HepG2 (cell line): ENCODE results near the gene NRL. TPM values are rescaled to one million over a fixed set of nuclear protein-coding genes. Genes with fewer than 3 reads are reported as not detected.

Source experiments
- ATF7 ChIP-seq, 2 experiments: fragments of 450-650 bp in 1 of 2; sonication (generic) in 1 of 2; formaldehyde crosslinking in 1 of 2; IDR thresholded peaks; 2 replicates each; pipeline versions ENCODE4 v1.4.0 to v1.6.1; 2016 to 2020; ENCODE audit warnings: antibody characterized with exemption in 1 of 2, mild to moderate bottlenecking in 1 of 2, missing genetic modification reagents in 1 of 2
- GLMP ChIP-seq: sonication (generic); formaldehyde crosslinking; IDR thresholded peaks from 2 replicates; pipeline ENCODE4 v1.9.0; 2021; ENCODE audit warnings: missing genetic modification reagents, mild to moderate bottlenecking, borderline replicate concordance
- HNF1A ChIP-seq, 2 experiments: sonication (generic) in 1 of 2; formaldehyde crosslinking in 1 of 2; IDR thresholded peaks; 2 replicates each; pipeline versions ENCODE4 v1.4.0 to v1.6.1; 2016 to 2020; ENCODE audit warnings: borderline replicate concordance in 1 of 2, low read depth in 1 of 2, mild to moderate bottlenecking in 1 of 2, missing genetic modification reagents in 1 of 2
- NR0B2 ChIP-seq: sonication (generic); formaldehyde crosslinking; IDR thresholded peaks from 2 replicates; pipeline ENCODE4 v1.4.0; 2020; ENCODE audit warnings: mild to moderate bottlenecking, missing genetic modification reagents
- RERE ChIP-seq: IDR thresholded peaks from 2 replicates; pipeline ENCODE4 v1.6.1; 2016; ENCODE audit warnings: low read depth, missing genetic modification reagents, missing compliant biosample characterization
- SKI ChIP-seq: fragments of 450-650 bp; IDR thresholded peaks from one replicate; pipeline ENCODE4 v1.6.1; 2018; ENCODE audit warnings: mild to moderate bottlenecking; ENCODE audit not compliant: partially characterized antibody
- SRSF4 ChIP-seq: fragments of 200-400 bp; formaldehyde crosslinking; IDR thresholded peaks from one replicate; pipeline ENCODE4 v1.6.1; 2018; ENCODE audit warnings: mild to moderate bottlenecking, low read depth, low read length, moderate library complexity; ENCODE audit not compliant: poor library complexity, severe bottlenecking
- TEAD2 ChIP-seq: sonication (generic); formaldehyde crosslinking; IDR thresholded peaks from 2 replicates; pipeline ENCODE4 v1.9.0; 2021; ENCODE audit warnings: missing genetic modification reagents
- YEATS2 ChIP-seq: sonication (generic); formaldehyde crosslinking; IDR thresholded peaks from 2 replicates; pipeline ENCODE4 v1.4.0; 2020; ENCODE audit warnings: missing genetic modification reagents, borderline replicate concordance
- ZFP37 ChIP-seq: sonication (generic); formaldehyde crosslinking; IDR thresholded peaks from 2 replicates; pipeline ENCODE4 v1.4.0; 2020; ENCODE audit warnings: missing genetic modification reagents, borderline replicate concordance
- ZNF333 ChIP-seq: sonication (generic); formaldehyde crosslinking; IDR thresholded peaks from 2 replicates; pipeline ENCODE4 v1.4.0; 2020; ENCODE audit warnings: mild to moderate bottlenecking, missing genetic modification reagents, borderline replicate concordance
- ZNF33A ChIP-seq: sonication (generic); formaldehyde crosslinking; IDR thresholded peaks from 2 replicates; pipeline ENCODE4 v1.5.1; 2020; ENCODE audit warnings: missing genetic modification reagents, mild to moderate bottlenecking, moderate library complexity, borderline replicate concordance
- ZNF749 ChIP-seq: sonication (generic); formaldehyde crosslinking; IDR thresholded peaks from 2 replicates; pipeline ENCODE4 v1.8.0; 2022; ENCODE audit warnings: mild to moderate bottlenecking, missing genetic modification reagents, moderate library complexity, borderline replicate concordance
- ZNF766 ChIP-seq: sonication (generic); formaldehyde crosslinking; IDR thresholded peaks from 2 replicates; pipeline ENCODE4 v1.5.0; 2020; ENCODE audit warnings: missing genetic modification reagents, borderline replicate concordance
- polyA plus RNA-seq, 8 experiments: library from polyadenylated mRNA; depleted of rRNA in 3 of 8; stranded (reverse) in 7 of 8; unstranded in 1 of 8; fragments of >200 nt; fragmentation: Illumina TruSeq in 4 of 8; extraction: Trizol in 4 of 8; gene quantifications; 2 replicates each; pipeline versions ENCODE4 v1.2.1 to v1.2.3, GENCODE V29; 2011 to 2016; ENCODE audit warnings: low read depth in 4 of 8, missing spikeins in 1 of 8, mixed read lengths in 1 of 8; ENCODE audit not compliant: insufficient read depth in 1 of 8
- total RNA-seq, 5 experiments: library from RNA; depleted of rRNA; stranded (reverse); fragments of >200 nt; fragmentation: Illumina TruSeq; extraction: Trizol; gene quantifications; 2 replicates each; pipeline ENCODE4 v1.2.3, GENCODE V29; 2016; ENCODE audit warnings: low read depth in 1 of 5
- TF ChIP-seq, protein P1 (sequence below): sonication (generic); formaldehyde crosslinking; IDR thresholded peaks from 2 replicates; pipeline ENCODE4 v1.5.1; 2020; ENCODE audit warnings: missing genetic modification reagents, mild to moderate bottlenecking, borderline replicate concordance

The NRL gene
- total and polyA plus RNA-seq, 2 of the 13 experiments (the other 11 are each of a cell fraction or from before 2014, with no cell fraction given) = 2.5 to 4.7 TPM

DNA sequence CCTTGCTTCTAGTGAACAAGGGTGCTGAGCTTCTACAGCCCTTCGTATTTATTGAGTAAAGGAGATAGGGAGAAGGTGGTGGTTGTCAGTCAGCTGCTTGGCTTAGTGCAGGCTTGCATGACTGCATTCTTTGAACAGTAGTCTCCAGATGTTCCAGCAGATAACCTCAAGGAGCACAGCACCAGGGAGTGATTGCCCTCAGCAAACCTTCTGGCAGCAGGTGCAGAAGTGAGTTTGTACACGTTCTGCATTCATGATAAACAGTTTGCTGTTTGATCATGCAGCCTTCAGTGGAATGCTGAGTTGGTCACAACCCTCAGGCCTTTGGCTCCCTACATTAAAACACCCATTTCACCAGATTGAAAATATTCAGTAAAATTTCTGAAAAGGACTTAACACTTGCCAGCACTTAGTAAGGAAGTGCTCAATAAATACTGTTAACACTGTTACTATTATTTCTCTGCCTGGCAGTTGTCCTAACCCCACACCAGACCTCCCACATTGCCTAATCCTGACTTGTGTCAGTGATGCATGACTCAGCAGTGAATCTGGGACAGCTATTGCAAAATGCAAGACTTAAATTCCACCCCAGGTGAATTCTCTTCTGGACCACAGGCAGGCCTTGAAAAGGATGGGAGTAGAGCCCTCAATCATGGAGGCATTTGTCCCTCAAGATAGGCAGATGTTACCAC, 81.9 kb downstream of the NRL start (continued):
- TF ChIP-seq ZFP37 (CRISPR knock-in tag) (no peak), ZNF33A (CRISPR knock-in tag) (no peak), GLMP (CRISPR knock-in tag) (no peak), SRSF4 (no peak), ZNF749 (CRISPR knock-in tag) (no peak), NR0B2 (no peak; the same call in 1 of the 2 replicates), HNF1A (IDR thresholded peaks at IDR 0.05; ENCODE audit: low read depth) (no peak), HNF1A (CRISPR knock-in tag; IDR thresholded peaks at IDR 0.05; ENCODE audit: borderline replicate concordance) (no peak), ZNF766 (CRISPR knock-in tag) (no peak), YEATS2 (CRISPR knock-in tag) (peak; percentile 79; the same call in 1 of the 2 replicates), ZNF333 (no peak), SKI (peak; percentile 33), ATF7 (IDR thresholded peaks at IDR 0.05) (0 out of 2 replicates have a peak, but pooled peaks have one; percentile 24), ATF7 (CRISPR knock-in tag; IDR thresholded peaks at IDR 0.05) (no peak), TEAD2 (CRISPR knock-in tag) (no peak), RERE (CRISPR knock-in tag) (no peak)
- TF ChIP-seq, protein P1, sequence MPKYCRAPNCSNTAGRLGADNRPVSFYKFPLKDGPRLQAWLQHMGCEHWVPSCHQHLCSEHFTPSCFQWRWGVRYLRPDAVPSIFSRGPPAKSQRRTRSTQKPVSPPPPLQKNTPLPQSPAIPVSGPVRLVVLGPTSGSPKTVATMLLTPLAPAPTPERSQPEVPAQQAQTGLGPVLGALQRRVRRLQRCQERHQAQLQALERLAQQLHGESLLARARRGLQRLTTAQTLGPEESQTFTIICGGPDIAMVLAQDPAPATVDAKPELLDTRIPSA (CRISPR knock-in tag) = no peak
